KMS-11 (cell line): Measurements from ENCODE around the gene KCP.

ENCODE experiments used
- H2AFZ ChIP-seq: fragments of 200-600 bp; sonication (generic); 2 replicates; pipeline ENCODE4 v1.6.1; 2016; ENCODE audit warnings: antibody characterized with exemption, mixed run types, low read depth
- H3K27ac ChIP-seq: fragments of 200-600 bp; sonication (generic); 2 replicates; pipeline ENCODE4 v1.6.1; 2016; ENCODE audit warnings: mild to moderate bottlenecking, mixed run types
- H3K27me3 ChIP-seq: fragments of 200-600 bp; sonication (generic); 2 replicates; pipeline ENCODE4 v1.6.1; 2017; ENCODE audit warnings: mild to moderate bottlenecking, low read depth, mixed run types, moderate library complexity; ENCODE audit not compliant: insufficient read depth
- H3K36me3 ChIP-seq: fragments of 200-600 bp; sonication (generic); 2 replicates; pipeline ENCODE4 v1.6.1; 2017; ENCODE audit warnings: mild to moderate bottlenecking, mixed run types; ENCODE audit not compliant: insufficient read depth
- H3K4me1 ChIP-seq: fragments of 200-600 bp; sonication (generic); 2 replicates; pipeline ENCODE4 v1.6.1; 2016; ENCODE audit warnings: mild to moderate bottlenecking, low read depth, mixed run types; ENCODE audit not compliant: poor library complexity, severe bottlenecking
- H3K4me2 ChIP-seq: fragments of 200-600 bp; sonication (generic); 2 replicates; pipeline ENCODE4 v1.7.0; 2016; ENCODE audit warnings: mild to moderate bottlenecking, mixed run types
- H3K4me3 ChIP-seq: fragments of 200-600 bp; sonication (generic); IDR thresholded peaks from 2 replicates; pipeline ENCODE4 v1.6.1; 2017; ENCODE audit warnings: low read depth, low read length, mixed read lengths; ENCODE audit not compliant: insufficient read depth
- H3K79me2 ChIP-seq: fragments of 200-600 bp; sonication (generic); 2 replicates; pipeline ENCODE4 v1.6.1; 2016; ENCODE audit warnings: low read depth, mixed run types; ENCODE audit not compliant: insufficient read depth
- H3K9ac ChIP-seq: fragments of 200-600 bp; sonication (generic); 2 replicates; pipeline ENCODE4 v1.6.1; 2016; ENCODE audit warnings: mild to moderate bottlenecking, mixed run types
- H4K20me1 ChIP-seq: fragments of 200-600 bp; sonication (generic); 2 replicates; pipeline ENCODE4 v1.6.1; 2016; ENCODE audit warnings: mild to moderate bottlenecking, mixed run types; ENCODE audit not compliant: insufficient read depth
- CTCF ChIP-seq: fragments of 200-600 bp; sonication (generic); conservative IDR thresholded peaks from 2 replicates; pipeline ENCODE4 v1.6.1; 2017; ENCODE audit warnings: low read depth, mild to moderate bottlenecking, antibody characterized with exemption, low read length, moderate library complexity, mixed read lengths

Gene KCP

GRCh38 chr7:128833946-128834325, 76.6 kb downstream of the KCP start:
- TF ChIP-seq CTCF: no peak
- H3K79me2 ChIP-seq: no peaks in the 10 kb centered on the region
- peaks cover 28% of the 10 kb centered on the region for H3K27me3 ChIP-seq
- H3K9ac ChIP-seq: no peak overlapping the region
- no peaks in the 10 kb centered on the region for H3K4me1 ChIP-seq
- no peak overlapping the region for H3K4me2 ChIP-seq
- H2AFZ ChIP-seq: no peak overlapping the region
- H4K20me1 ChIP-seq: no peaks in the 10 kb centered on the region
- H3K27ac ChIP-seq: no peak overlapping the region
- no peaks in the 10 kb centered on the region for H3K36me3 ChIP-seq
- H3K4me3 ChIP-seq: no peak overlapping the region

GRCh38 chr7:128833148-128833945, 77.2 kb downstream of the KCP start:
- Histone ChIP-seq H3K27ac (no peak overlapping the region), H4K20me1 (no peaks in the 10 kb centered on the region), H3K4me3 (no peak overlapping the region)

GRCh38 chr7:128832880-128833147, 77.7 kb downstream of the KCP start:
- Histone ChIP-seq H3K27me3 (peaks cover 28% of the 10 kb centered on the region), H3K79me2 (no peaks in the 10 kb centered on the region), H3K9ac (no peak overlapping the region), H3K36me3 (no peaks in the 10 kb centered on the region), H3K4me2 (no peak overlapping the region), H4K20me1 (no peaks in the 10 kb centered on the region), H2AFZ (no peak overlapping the region), H3K4me1 (no peaks in the 10 kb centered on the region), H3K4me3 (no peak overlapping the region), H3K27ac (no peak overlapping the region)
- TF ChIP-seq CTCF: no peak

More at GRCh38 chr7:128833148-128833945, 77.2 kb downstream of the KCP start:
- Histone ChIP-seq H3K27me3 (peaks cover 28% of the 10 kb centered on the region), H3K4me2 (no peak overlapping the region), H3K36me3 (no peaks in the 10 kb centered on the region), H3K4me1 (no peaks in the 10 kb centered on the region), H3K79me2 (no peaks in the 10 kb centered on the region), H2AFZ (no peak overlapping the region), H3K9ac (no peak overlapping the region)
- TF ChIP-seq CTCF: no peak

GRCh38 chr7:128831994-128832879, 78.3 kb downstream of the KCP start:
- Histone ChIP-seq H3K36me3 (no peaks in the 10 kb centered on the region), H3K27ac (no peak overlapping the region), H2AFZ (no peak overlapping the region), H3K4me3 (no peak overlapping the region), H3K27me3 (peaks cover 28% of the 10 kb centered on the region), H3K4me2 (no peak overlapping the region), H4K20me1 (no peaks in the 10 kb centered on the region), H3K9ac (no peak overlapping the region), H3K79me2 (no peaks in the 10 kb centered on the region), H3K4me1 (no peaks in the 10 kb centered on the region)
- TF ChIP-seq CTCF: no peak
